SKM-1 treated with dmso at 0.1 percent for 144 hours (cell line): ENCODE measurements around the gene RPTOR.

Experiments
- DNase-seq: peaks from one replicate; lab custom pipeline; 2025; ENCODE audit not compliant: unreplicated experiment; lab: John Stamatoyannopoulos, UW

RPTOR gene

DNA sequence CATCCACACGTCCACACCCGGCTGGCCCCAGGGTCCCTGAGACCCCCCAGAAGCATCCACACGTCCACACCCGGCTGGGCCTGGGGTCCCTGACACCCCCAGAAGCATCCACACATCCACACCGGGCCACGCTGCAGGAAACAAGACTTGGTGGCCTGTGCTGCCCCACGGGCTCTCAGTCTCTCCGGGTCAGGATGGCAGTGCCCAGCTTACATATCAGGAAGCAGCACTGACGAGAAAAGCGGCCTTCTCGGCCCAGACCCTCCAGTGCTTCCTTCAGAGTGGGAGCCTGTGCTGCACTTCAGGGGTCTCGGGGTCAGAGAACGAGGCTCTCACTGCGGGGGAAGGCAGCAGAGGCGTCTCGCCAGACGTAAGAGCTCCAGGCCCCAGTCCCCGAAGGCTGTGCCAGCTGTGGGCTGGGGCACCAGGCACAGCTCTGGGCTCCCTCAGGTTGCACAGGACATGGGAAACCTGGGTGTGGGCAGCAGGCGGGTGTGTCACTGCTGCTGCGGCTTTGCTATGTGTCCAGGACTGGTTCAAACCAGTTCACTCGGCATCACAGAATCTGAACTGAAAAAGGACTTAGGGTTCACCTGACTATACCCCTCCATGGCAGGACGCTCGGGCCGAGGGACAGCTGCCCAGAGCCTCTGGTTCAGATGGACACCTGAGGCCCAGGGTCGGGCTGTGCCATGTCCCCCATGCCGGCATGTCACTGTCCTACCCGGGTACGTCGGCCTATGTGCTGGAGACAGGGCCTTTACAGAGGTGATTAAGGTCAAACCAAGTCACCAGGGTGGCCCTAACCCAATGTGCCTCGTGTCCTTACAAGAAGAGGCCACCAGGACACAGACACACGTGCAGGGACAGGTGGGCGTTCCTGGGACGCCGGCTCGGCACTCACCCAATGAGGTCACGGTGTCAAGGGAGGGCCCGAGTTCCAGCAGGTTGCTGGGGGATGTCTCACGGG, 406.8 kb downstream of the RPTOR start:
- DNase-seq: no peak

DNA sequence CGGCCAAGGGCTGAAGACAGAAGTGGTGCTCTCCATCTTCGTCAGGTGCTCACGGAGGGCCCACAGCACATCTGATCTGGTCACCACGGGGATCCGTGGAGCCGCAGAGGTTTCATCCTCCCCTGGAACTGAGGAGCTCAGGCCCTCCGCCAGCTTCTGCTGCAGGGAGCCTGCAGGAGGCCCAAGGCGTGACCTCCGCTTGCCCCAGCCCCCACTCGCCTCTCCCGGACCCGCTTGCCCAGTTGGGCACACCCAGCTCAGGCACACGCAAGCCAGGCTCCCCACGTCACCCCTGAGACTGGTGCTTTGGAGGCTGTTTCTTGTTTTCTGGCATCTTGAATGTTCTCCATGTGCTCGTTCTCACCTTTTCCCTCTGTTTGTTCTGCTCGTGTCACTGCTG, 407.7 kb downstream of the RPTOR start:
- DNase-seq: no peak

DNA sequence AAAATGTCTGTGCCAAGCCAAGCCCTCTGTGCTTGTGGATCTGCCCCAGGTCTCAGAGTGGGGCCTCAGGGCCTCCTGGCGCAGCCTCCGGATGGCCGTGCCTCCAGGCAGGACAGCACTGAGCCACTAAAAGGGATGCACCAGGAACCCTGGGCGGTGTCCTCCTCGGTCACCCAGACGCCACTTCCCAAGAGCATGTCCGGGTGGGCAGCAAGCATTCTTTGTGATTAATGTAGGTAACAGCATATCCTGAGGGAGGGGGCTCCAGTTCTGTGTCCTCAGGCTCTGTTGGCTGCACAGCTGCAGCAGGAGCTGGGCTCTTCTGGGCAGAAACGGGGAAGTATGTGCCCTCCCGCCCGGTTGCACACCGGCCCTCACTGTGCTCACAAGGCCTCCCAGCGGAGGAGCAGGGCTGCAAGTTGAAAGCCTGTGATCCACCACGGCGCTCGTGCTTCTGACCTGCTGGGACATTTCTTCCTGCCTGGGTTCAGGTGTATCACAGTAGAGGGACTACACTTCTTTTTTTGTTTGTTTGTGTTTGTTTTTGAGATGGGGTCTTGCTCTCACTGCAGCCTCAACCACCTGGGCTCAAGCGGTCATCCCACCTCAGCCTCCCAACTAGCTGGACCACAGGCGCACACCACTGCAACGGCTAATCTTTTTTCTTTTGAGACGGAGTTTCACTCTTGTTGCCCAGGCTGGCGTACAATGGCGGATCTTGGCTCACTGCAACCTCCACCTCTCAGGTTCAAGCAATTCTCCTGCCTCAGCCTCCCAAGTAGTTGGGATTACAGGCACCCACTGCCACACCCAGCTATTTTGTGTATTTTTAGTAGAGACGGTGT, 409.1 kb downstream of the RPTOR start:
- no peak for DNase-seq

DNA sequence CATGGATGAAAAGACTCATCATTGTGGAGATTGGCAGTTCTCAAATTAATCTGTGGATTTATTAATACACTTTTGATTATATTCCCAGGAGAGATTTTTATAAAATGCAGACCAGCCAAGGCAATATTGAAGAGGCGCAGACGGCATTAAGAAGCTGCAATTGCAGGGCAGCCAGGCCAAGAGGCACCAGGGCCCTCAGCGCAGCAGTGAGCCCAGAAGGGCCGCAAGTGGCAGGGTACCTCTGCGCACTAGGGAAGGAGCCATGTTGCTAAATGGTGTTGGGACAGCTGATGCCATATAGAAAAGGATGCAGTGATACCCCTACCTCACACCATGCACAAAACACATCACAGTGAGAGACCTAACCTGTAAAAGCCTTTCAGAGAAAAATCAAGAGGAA, 410.4 kb downstream of the RPTOR start:
- DNase-seq: no peak

DNA sequence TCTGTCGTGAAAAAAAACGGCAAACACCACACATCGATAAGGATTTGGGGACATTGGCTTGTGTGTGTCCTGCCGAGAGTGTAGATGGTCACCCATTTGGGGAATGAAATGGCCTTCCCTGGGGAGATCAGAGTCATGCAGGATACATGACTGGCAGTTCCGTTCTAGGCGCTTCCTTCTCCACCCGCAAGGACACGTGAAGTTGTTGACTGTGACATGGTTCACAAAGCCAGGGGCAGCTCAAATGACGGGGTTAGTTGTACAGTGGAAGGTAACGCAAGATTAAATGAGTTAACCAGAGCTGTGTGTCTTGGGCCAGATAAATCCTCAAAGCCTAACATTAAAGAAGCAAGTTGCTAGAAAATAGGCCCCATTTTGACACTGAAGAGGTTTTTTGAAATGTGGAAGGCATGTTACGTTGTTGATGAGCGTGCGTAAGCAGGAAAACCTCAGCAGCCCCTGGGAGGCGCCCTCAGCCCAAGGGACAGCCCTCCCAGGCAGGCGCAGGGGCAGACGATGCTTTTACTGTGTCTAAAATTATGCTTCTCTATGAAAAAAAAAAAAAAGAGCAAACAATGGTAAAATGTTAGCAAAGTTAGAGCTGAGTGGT, 411.1 kb downstream of the RPTOR start:
- DNase-seq: no peak

DNA sequence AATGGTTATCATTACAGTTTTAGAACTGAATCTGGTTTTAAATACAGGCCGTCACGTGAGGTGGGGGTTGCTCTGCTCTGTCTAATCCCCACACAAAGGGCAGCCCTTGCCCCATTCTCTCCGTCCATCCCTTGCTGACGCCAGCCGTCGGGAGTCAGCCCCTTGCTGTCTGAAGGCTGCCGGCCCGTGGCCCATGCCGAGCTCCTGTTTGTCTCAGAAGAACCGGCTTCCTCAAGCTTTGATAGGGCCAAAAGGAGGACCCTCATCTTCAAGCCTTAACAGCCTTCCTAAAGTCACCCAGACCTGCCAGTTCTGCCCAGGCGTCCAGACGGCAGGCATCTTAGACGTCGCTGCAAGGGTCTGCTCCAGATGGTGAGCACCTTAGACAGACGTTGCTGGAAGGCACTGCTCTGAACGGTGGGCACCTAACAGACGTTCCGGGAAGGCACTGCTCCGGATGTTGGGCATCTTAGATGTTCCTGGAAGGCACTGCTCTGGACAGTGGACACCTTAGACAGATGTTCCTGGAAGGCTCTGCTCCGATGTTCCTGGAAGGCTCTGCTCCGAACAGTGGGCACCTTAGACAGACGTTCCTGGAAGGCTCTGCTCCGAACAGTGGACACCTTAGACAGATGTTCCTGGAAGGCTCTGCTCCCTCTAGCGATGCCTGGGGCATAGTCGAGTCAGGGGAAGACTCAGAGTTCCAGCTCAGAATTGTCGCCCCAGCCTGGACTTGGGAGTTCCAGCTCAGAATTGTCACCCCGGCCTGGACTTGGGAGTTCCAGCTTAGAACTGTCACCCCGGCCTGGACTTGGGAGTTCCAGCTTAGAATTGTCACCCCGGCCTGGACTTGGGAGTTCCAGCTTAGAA, 411.9 kb downstream of the RPTOR start:
- no peak for DNase-seq

DNA sequence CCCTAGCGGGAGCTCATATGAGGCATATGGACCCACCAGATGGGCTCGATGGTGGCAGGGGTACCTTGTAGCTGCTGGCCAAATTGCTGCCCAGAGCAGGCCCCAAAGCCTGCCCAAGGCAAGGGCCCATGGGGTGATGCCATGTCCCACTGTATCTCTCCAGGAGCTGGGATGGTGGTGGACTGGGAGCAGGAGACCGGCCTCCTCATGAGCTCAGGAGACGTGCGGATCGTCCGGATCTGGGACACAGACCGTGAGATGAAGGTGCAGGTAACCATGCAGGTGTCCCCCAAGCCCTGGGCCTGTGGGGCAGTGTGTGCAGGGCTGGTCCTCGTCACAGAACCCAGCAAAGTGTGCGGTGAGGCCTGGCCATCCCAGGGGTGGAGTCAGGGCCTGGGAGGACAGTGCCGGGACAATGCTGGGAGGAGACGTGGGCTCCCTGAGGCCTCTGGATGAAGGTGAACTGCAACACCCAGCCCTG, 412.9 kb downstream of the RPTOR start:
- DNase-seq: no peak

DNA sequence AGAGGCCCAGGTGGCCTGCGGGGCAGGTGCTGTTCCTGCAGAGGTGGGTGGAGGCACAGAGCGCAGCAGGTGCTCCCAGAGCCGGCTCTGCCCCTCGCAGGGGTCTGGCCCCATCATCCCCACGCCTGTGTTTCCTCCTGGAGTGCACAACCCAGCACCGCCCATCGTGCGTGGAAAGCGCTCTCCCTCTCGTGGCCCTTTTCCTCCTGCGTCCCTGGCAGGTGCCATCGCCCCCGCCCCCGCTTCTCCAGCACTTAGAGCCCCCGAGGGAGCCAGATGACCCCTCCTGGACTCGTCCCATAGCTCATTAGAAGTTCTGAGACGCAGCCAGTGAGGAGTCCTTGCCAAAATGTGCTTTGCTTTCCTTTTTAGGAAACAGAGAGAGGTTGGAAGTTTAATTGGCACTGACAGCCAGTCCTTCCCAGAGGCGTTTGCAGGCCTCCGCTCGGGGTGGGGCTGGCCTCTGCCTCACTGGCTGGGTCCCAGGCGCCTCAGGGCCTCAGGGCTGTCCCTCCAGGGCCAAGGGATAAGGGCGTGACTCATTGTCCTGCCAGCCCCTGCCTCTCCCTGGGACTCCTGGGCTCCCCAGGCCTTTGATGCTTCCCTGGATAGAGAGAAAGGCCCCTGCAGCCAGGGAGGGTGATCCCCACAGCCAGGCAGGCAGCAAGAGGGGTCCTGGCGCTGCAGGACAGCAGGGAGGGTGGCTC, 414.8 kb downstream of the RPTOR start:
- DNase-seq: no peak

DNA sequence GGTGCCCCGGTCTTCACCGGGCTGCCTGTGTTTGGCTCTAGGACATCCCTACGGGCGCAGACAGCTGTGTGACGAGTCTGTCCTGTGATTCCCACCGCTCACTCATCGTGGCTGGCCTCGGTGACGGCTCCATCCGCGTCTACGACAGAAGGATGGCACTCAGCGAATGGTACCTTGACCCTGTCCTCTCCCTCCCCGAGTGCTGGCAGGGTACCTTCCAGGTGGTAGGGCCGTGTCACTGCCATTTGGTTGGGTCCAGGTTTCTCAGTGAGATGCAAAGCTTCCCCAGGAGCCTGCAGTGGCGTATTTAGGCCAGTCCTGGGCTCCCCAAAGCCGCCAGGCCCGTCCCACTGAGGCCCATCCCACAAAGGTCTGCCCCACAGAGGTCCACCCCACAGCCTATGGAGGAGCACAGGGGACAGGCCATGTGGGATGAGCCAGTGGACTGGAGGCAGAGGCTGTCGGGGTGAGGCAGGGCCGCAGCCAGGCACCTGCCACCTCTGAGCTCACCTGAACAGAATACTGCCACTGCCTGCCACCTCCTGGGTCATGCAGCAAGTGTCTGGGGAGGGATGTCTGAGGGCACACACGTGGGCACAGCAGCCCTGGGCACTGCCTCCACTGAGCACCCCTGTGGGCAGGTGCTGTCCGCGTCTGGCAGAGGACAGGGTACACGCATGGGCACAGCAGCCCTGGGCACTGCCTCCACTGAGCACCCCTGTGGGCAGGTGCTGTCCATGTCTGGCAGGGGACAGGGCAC, 415.6 kb downstream of the RPTOR start:
- DNase-seq: no peak

DNA sequence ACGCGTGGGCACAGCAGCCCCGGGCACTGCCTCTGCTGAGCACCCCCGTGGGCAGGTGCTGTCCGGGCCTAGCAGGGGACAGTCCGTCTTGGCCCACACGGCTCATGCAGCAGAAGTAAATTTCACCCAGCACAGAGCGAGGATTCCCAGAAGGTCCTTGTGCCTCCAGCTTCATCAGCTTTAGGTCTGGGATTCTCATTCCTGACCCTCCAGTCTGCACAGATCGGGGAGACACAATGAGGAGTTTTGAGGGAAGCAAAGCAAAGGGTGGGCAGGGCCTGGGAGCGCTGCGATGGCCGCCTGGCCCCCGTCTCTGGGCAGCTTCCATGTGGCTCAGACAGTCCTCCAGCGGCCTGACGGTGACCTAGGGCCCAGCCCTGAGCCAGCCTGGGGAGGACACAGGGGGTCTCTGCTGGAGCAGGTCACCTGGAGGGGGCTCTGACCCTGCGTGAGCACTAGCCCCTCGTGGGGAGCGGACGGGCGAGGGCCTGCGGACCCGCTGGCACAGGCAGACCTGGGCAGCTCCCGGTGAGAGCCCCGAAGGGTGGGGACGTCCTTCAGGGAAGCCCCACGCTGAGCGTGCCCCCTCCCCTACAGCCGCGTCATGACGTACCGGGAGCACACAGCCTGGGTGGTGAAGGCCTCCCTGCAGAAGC, 416.3 kb downstream of the RPTOR start:
- no peak for DNase-seq

DNA sequence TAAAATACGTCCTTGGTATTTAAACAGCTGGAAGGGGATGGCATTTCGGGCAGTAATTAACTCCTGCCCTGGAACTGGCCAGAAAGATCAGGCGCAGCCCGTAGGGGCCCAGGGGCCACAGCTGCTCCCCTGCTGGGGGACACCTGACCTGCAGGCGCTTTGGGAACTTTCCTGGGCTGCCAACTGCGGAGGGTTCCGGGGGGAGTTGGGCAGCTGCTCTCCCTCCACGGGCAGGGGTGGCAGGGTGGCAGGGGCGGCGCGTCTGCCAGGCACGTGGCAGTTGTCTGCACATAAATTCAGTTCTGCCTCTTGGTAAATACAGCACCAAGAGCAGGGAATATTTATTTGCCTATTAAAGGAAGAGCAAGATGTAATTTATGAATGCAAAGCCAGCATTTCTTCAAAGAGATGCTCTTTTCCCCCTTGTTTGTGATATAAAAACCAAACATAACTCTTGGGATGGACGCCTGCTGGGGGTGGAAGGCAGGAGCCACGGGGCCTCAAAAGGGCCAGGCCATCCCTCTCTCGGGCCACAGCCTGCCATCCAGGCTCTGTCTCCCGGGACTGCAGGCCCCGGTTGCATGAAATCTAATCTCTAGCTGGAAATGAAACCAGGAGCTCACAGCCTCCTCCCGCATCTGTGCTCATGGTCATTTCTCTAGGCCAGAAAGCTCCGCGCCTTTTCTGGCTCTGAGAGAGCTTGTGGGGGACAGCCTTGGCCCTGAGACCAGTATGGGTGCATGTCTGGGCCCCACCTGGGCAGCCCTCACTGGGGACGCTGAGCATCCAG, 417.1 kb downstream of the RPTOR start:
- no peak for DNase-seq

DNA sequence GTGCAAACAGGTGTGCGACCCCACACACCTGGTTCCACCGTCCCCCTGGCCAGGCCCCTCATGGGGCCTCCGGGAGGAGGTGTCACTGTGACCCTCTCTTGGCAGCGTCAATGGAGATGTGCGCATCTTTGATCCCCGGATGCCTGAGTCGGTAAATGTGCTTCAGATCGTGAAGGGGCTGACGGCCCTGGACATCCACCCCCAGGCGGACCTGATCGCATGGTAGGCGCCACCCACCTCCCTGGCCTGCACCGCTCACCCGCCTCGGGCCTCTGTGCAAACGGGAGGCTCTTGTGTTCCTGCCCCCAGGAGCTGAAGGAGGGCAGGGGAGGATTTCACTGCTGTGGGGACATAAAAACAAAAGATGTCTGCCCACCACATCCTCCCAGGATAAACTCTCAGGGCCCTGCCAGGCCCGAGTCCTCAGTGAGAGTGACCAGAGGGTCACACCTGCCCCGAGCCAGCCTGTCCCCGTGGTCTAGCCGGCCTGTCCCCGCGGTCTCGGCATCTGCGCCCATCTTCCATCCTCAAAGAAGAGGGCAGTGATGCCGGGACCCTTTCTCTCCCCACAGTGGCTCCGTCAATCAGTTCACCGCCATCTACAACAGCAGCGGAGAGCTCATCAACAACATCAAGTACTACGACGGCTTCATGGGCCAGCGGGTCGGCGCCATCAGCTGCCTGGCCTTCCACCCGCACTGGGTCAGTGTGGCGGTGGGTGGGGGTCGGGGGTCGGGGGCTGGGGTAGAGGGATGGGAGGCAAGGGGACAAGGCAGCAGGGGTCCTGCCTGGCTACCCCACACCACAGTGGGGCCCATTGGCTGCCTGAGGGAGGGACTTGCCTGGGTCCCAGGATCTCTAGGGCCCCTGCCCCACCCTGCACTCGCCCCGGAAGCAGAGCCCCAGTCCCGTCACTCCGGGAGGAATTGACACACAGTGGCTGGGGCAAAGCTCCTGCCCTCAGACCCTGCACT, 418.0 kb downstream of the RPTOR start:
- no peak for DNase-seq

DNA sequence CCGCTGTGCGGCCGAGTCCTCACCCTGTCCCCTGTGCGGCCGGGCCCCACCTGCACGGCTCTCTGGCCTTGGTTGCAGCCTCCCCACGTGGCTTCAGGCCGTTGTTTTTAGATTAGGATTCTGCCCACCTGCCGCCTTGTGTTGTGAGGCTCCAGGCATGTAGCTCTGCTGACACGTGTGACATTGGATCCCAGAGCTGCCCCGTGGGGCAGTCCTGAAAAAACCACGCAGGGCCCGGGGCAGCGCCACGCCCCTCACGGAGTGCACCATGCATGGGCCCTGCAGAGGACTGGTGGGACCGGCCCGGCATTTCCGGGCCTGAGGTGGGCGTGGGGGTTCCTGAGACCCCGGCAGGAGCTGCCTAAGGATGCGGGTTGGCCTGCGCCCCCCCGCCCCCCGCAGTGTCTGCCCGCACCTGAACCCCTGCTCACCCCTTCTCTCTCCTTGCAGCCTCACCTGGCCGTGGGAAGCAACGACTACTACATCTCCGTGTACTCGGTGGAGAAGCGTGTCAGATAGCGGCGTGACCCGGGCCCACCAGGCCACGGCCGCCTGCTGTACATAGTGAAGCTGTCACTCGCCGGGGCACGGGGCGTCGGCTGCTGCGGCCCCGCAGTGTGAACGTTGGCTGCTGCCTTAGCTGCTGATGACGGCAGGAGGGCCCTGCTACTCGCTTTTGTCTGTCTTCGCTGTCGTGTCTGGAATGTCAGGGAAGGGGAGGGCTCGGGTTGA, 419.3 kb downstream of the RPTOR start:
- no peak for DNase-seq

DNA sequence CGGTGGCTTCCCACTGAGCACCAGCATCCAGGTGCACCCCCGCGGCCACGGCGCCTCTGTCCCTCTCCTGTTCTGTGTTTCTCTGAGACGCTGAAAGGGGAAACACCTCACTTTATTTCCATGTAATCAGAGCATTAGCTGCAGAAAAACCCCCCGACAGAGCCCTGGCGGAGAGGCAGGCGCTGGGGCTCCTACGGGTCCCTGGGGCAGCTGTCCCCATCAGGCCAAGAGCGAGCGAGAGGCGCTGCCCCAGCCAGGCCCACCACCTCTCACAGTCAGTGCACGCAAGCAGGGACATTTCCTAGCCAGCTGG, 419.9 kb downstream of the RPTOR start:
- DNase-seq: no peak

DNA sequence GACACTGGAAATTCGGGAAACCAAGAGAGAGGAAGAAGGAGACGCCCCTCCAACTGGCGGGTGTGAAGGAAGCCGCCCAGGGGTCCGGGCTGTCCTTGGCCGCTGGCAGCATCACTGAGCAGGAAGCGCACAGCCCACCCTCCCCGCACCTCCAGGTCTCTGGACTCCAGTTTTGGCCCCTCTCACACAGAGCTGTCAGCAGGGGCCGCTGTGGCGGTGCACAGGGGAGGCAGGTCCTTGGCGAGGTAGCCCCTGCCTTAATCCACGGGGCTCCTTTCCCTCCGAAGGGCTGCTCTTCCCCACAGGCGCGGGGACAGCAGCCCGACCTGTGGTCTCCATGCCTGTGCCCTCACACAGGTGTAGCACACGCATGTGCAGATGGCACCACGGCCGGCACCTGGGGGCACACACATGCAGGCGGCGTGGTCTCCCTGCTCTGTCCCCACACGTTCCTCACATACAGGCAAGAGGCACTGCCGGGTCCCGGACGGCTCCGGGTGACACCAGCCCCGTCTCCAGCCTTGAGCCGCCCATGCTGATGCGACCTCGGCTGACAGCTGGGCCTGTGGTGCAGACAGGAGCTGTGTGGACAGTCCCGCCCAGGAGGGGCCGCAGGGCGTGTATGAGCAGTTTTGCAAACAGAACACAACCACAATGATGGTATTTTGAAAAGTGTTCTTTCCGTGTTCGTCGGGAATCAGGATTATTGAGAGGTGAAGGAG, 420.4 kb downstream of the RPTOR start:
- no peak for DNase-seq

DNA sequence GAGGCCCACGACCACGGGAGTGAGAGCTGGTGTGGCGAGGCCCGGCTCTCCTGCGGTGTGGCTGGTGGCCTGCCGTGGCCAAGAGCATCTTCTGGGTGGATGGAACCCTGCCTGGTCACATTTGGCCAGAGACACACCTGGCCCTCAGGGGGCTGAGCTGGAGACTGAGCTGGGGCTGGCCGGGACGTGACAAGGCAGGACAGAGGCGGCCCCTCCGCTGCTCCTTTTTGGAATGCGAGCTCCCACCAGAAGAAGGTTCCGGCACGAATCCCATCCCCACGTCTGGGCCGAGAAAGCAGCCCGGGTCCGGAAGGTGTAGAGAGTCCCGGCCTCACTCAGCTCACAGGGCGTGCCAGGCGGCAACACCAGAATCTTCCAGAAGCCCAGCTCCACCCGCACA, 421.0 kb downstream of the RPTOR start:
- DNase-seq: no peak
